HEK293T (cell line): ENCODE measurements around the gene FUNDC2.
"Not testable (repeated sequence)": the region's sequence is repeated elsewhere in the genome, so short reads cannot be mapped to it uniquely, and the experiment has no call there.

Source experiments
- CTCF ChIA-PET: fragments of 350-600 bp; formaldehyde crosslinking; extraction: SDS; loops from one replicate; lab custom pipeline; 2021; ENCODE audit warnings: antibody characterized with exemption, inconsistent platforms; lab: Yijun Ruan, JAX
- POLR2A ChIA-PET: fragments of 350-600 bp; formaldehyde crosslinking; extraction: SDS; loops from one replicate; lab custom pipeline; 2020; ENCODE audit warnings: antibody characterized with exemption, inconsistent platforms; lab: Yijun Ruan, JAX
- DNase-seq: peaks from one replicate; pipeline ENCODE4 v3.0.0; 2012; ENCODE audit warnings: mixed read lengths; ENCODE audit errors: extremely low spot score
- ARNT ChIP-seq: fragments of 450-650 bp; IDR thresholded peaks from 2 replicates; pipeline ENCODE4 v1.6.1; 2017; ENCODE audit warnings: mild to moderate bottlenecking
- BHLHE40 ChIP-seq: fragments of 450-650 bp; IDR thresholded peaks from 2 replicates; pipeline ENCODE4 v1.6.1; 2016; ENCODE audit warnings: mild to moderate bottlenecking, moderate library complexity, borderline replicate concordance
- CTBP1 ChIP-seq: fragments of 450-650 bp; IDR thresholded peaks from 2 replicates; pipeline ENCODE4 v1.6.1; 2016; ENCODE audit warnings: borderline replicate concordance
- ELF4 ChIP-seq: fragments of 450-650 bp; IDR thresholded peaks from 2 replicates; pipeline ENCODE4 v1.6.1; 2017; ENCODE audit warnings: antibody characterized with exemption
- FOXA1 ChIP-seq: fragments of 450-650 bp; IDR thresholded peaks from 2 replicates; pipeline ENCODE4 v1.6.1; 2016; ENCODE audit warnings: mild to moderate bottlenecking
- FOXK2 ChIP-seq: fragments of 450-650 bp; IDR thresholded peaks from 2 replicates; pipeline ENCODE4 v1.6.1; 2016; ENCODE audit warnings: mild to moderate bottlenecking
- FOXM1 ChIP-seq: fragments of 450-650 bp; IDR thresholded peaks from 2 replicates; pipeline ENCODE4 v1.6.1; 2017; ENCODE audit warnings: mild to moderate bottlenecking, borderline replicate concordance
- HDGF ChIP-seq: fragments of 450-650 bp; IDR thresholded peaks from 2 replicates; pipeline ENCODE4 v1.6.1; 2017; ENCODE audit warnings: antibody characterized with exemption, borderline replicate concordance
- L3MBTL2 ChIP-seq: fragments of 450-650 bp; conservative IDR thresholded peaks from 2 replicates; pipeline ENCODE4 v1.6.1; 2016; ENCODE audit warnings: mild to moderate bottlenecking
- LEF1 ChIP-seq: fragments of 450-650 bp; IDR thresholded peaks from 2 replicates; pipeline ENCODE4 v1.6.1; 2017; ENCODE audit warnings: mild to moderate bottlenecking, borderline replicate concordance
- NFRKB ChIP-seq: fragments of 450-650 bp; IDR thresholded peaks from 2 replicates; pipeline ENCODE4 v1.6.1; 2016; ENCODE audit warnings: mild to moderate bottlenecking, moderate library complexity
- PKNOX1 ChIP-seq: fragments of 450-650 bp; IDR thresholded peaks from 2 replicates; pipeline ENCODE4 v1.6.1; 2016
- SP1 ChIP-seq: fragments of 450-650 bp; IDR thresholded peaks from 2 replicates; pipeline ENCODE4 v1.6.1; 2017
- SUZ12 ChIP-seq: fragments of 450-650 bp; IDR thresholded peaks from 2 replicates; pipeline ENCODE4 v1.6.1; 2016; ENCODE audit warnings: mild to moderate bottlenecking
- TARDBP ChIP-seq: fragments of 450-650 bp; IDR thresholded peaks from 2 replicates; pipeline ENCODE4 v1.6.1; 2016
- ZNF384 ChIP-seq: fragments of 450-650 bp; IDR thresholded peaks from 2 replicates; pipeline ENCODE4 v1.6.1; 2016

The FUNDC2 gene

GRCh38 chrX:155000841-155001240, 25.8 kb upstream of the FUNDC2 start:
- no peak for DNase-seq
- TF ChIP-seq L3MBTL2 (no peak), SP1 (no peak)
- POLR2A ChIA-PET = no interaction called here
- CTCF ChIA-PET = no interaction called here

GRCh38 chrX:155001873-155002272, 24.8 kb upstream of the FUNDC2 start:
- CTCF ChIA-PET = no interaction called here
- POLR2A ChIA-PET = no interaction called here
- TF ChIP-seq L3MBTL2 = no peak
- TF ChIP-seq ARNT = no peak
- TF ChIP-seq FOXA1 = no peak
- TF ChIP-seq BHLHE40 = no peak

DNA sequence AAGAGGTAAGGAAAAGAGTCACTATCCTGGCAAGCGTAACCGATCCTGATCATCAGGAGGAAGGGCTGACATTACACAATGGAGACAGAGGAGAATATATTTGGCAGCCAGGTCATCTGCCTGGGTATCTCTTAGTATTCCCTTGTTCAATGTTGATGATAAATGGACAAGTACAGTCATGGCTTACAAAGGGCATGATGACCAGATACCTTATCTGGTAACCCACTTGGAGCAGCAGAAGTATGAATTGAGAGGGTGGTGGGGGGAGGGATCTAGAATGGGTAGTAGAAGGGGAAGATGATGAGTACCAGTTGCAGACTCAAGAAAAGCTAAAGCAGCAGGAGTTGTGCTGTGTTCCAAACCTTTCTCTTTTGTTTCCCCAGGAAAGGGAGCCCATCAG, 21.5 kb upstream of the FUNDC2 start:
- TF ChIP-seq L3MBTL2 = no peak
- TF ChIP-seq SP1 = no peak
- no peak for TF ChIP-seq CTBP1
- TF ChIP-seq ELF4 = no peak
- no peak for TF ChIP-seq ARNT
- no peak for TF ChIP-seq BHLHE40
- ChIA-PET CTCF (no interaction called here), POLR2A (no interaction called here)
- no peak for DNase-seq

More at GRCh38 chrX:155001873-155002272, 24.8 kb upstream of the FUNDC2 start:
- DNase-seq = no peak

- DNase-seq, CTCF ChIA-PET, POLR2A ChIA-PET: not testable (repeated sequence)
Measured at GRCh38 chrX:155006379-155006778, 20.3 kb upstream of the FUNDC2 start.

DNA sequence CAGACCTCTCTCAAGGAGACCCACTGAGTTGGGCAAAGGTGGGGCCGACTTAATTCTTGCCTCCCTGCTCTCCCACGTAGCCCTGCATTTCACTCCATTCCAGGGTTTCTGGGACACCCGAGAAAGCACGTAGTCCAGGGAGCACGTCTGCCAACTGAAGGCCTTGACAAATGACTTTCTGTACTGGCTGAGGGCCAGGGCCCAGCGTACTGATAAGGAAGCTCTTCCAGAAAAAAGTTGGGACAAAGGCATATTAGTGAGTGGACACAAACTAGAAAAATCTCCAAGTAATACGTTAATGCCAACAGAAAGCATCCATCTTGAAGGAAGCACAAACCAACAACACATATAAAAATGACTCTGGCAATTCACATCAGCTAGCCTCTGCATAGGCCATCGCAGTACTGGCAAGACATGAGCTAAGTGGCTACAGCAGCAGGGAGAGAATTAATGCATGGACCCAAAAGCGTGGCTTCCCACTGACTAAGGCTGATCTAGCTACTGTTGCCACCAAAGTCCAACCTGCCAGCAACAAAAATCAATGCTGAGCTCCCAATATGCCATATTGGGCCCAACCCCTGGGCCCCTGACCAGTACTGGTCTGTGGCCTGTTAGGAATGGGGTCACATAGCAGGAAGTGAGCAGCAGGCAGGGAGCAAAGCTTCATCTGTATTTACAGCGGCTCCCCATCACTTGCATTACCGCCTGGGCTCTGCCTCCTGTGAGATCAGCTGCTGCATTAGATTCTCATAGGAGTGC, 19.6 kb upstream of the FUNDC2 start:
- POLR2A ChIA-PET, CTCF ChIA-PET, DNase-seq: not testable (repeated sequence)

DNA sequence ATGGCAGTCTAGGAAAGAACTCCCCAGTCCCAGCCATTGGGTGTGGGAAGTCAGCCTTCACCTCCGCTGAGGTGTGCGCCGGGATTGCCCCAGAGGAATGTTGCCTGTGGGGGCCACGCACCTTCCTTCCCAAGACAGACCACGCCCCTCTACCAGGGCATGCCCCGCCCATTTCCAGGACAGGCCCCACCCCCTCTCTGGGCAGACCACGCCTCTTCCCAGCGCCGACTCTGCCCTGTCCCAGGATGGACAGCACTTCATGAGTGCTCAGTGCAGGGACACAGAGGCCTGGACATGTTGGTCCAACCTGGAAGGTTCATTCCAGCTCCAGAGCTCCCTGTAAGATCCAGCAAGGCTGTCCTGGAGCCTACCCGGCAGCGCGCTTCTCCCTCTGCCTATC, 18.1 kb upstream of the FUNDC2 start:
- DNase-seq, POLR2A ChIA-PET, CTCF ChIA-PET: not testable (repeated sequence)

DNA sequence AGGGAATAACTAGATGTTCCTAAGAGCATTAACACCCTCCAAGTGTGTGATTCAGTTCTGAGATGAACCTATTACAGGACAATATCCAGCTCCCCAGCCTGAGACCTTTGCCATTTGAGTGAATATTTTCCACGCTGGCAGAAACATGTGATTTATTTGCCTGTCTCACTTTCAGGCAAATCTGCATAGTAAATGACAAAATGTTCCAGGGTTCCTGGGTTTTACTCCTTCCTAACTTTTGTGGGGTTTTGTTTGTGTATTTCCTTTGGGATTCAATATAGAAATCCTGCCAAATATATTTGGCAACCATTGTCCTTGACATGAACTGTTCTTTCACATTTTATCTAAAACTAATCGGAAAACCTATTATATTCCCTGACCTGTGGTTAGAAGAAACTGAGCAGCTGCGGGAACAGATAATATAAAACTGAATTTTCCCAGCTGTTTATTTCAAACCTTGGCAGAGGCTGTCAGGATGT, 16.6 kb upstream of the FUNDC2 start:
- CTCF ChIA-PET = no interaction called here
- DNase-seq = no peak
- POLR2A ChIA-PET = no interaction called here
- TF ChIP-seq SUZ12 (no peak), FOXA1 (no peak)

GRCh38 chrX:155020591-155020990, 6.1 kb upstream of the FUNDC2 start:
- no peak for TF ChIP-seq LEF1
- TF ChIP-seq ELF4 = no peak
- TF ChIP-seq ZNF384 = no peak
- TF ChIP-seq NFRKB = no peak
- no peak for TF ChIP-seq BHLHE40
- no peak for TF ChIP-seq SP1
- no peak for TF ChIP-seq PKNOX1
- TF ChIP-seq FOXM1 = no peak
- TF ChIP-seq ARNT = no peak
- TF ChIP-seq TARDBP = no peak
- no peak for TF ChIP-seq FOXA1
- TF ChIP-seq L3MBTL2 = no peak
- no peak for TF ChIP-seq SUZ12
- no peak for TF ChIP-seq CTBP1
- no peak for TF ChIP-seq HDGF
- no peak for DNase-seq
- POLR2A ChIA-PET = no interaction called here
- CTCF ChIA-PET = no interaction called here

GRCh38 chrX:155022585-155022984, 4.1 kb upstream of the FUNDC2 start, which contains the start of gene F8:
Gene F8, minus strand, starts transcription at chrX:155022723. Its CDS starts 171 bp downstream, at chrX:155022552.
- POLR2A ChIA-PET = no interaction called here
- TF ChIP-seq BHLHE40 (no peak), FOXM1 (no peak), SP1 (no peak), FOXK2 (no peak), ZNF384 (no peak), ARNT (no peak), TARDBP (no peak), CTBP1 (no peak), NFRKB (no peak), FOXA1 (no peak), LEF1 (no peak), PKNOX1 (no peak), ELF4 (no peak), L3MBTL2 (no peak), HDGF (no peak), SUZ12 (no peak)
- CTCF ChIA-PET = no interaction called here
- DNase-seq = no peak
